ENCODE results near the gene CD244.
A peak's percentile ranks its signal among the peaks of the same experiment; 100 is the strongest.

The CD244 gene

GRCh38 chr1:160846281-160846680, 16.4 kb downstream of the CD244 start:
- DNase-seq (ENCODE audit: low spot score) = no peak

- no peak for DNase-seq (ENCODE audit: low spot score)
Observed at GRCh38 chr1:160844447-160845232, 18.0 kb downstream of the CD244 start.

- no peak for DNase-seq (ENCODE audit: low spot score)
Observed at GRCh38 chr1:160841079-160841478, 21.6 kb downstream of the CD244 start.

- no peak for DNase-seq (ENCODE audit: low spot score)
Observed at GRCh38 chr1:160839746-160840145, 22.9 kb downstream of the CD244 start.

GRCh38 chr1:160838888-160839287, 23.8 kb downstream of the CD244 start:
- DNase-seq (ENCODE audit: low spot score) = no peak

GRCh38 chr1:160837558-160838205, 25.0 kb downstream of the CD244 start:
- peak; percentile 17 for DNase-seq (ENCODE audit: low spot score)

GRCh38 chr1:160836981-160837557, 25.6 kb downstream of the CD244 start:
- peak; percentile 13 for DNase-seq (ENCODE audit: low spot score)

GRCh38 chr1:160836561-160836960, 26.1 kb downstream of the CD244 start:
- DNase-seq (ENCODE audit: low spot score) = no peak

- DNase-seq (ENCODE audit: low spot score) = no peak
Observed at GRCh38 chr1:160835751-160836150, 26.9 kb downstream of the CD244 start.

GRCh38 chr1:160834945-160835565, 27.6 kb downstream of the CD244 start:
- DNase-seq (ENCODE audit: low spot score) = peak; percentile 46

- DNase-seq (ENCODE audit: low spot score) = peak; percentile 41
Observed at GRCh38 chr1:160830321-160831153, 32.1 kb downstream of the CD244 start.

GRCh38 chr1:160829766-160830165, 32.9 kb downstream of the CD244 start:
- DNase-seq (ENCODE audit: low spot score) = no peak

- DNase-seq (ENCODE audit: low spot score) = no peak
Observed at GRCh38 chr1:160827418-160827817, 35.3 kb downstream of the CD244 start.

GRCh38 chr1:160826546-160826945, 36.1 kb downstream of the CD244 start:
- no peak for DNase-seq (ENCODE audit: low spot score)

GRCh38 chr1:160823296-160823695, 39.4 kb downstream of the CD244 start:
- DNase-seq (ENCODE audit: low spot score) = no peak

- DNase-seq (ENCODE audit: low spot score) = no peak
Observed at GRCh38 chr1:160821627-160822026, 41.1 kb downstream of the CD244 start.

- no peak for DNase-seq (ENCODE audit: low spot score)
Observed at GRCh38 chr1:160819186-160819585, 43.5 kb downstream of the CD244 start.

GRCh38 chr1:160818207-160818937, 44.3 kb downstream of the CD244 start:
- DNase-seq (ENCODE audit: low spot score) = no peak

- DNase-seq (ENCODE audit: low spot score) = no peak
Observed at GRCh38 chr1:160814856-160815255, 47.8 kb downstream of the CD244 start.

- no peak for DNase-seq (ENCODE audit: low spot score)
Observed at GRCh38 chr1:160814316-160814715, 48.4 kb downstream of the CD244 start.

GRCh38 chr1:160813215-160813614, 49.5 kb downstream of the CD244 start:
- DNase-seq (ENCODE audit: low spot score) = no peak
